Stimulated activated CD8-positive, alpha-beta memory T cell treated with anti-CD3 and anti-CD28 coated beads, Interleukin-7, amount 100 ng/mL, for 1 hour (primary cell): Measurements from ENCODE around the gene GDI1.

Experiments
- DNase-seq, 2 donors: peaks; one replicate each; pipeline ENCODE4 v3.0.0-alpha.2; 2020; ENCODE audit warnings: low read depth in 2 of 2

Gene GDI1

GRCh38 chrX:154436374-154436982 is 476 bp upstream of the GDI1 start:
- no peak for DNase-seq

GRCh38 chrX:154437971-154438893 is 1.3 kb downstream of the GDI1 start:
- DNase-seq: no peak

- DNase-seq: no peak
Observed at GRCh38 chrX:154439841-154440240, 2.9 kb downstream of the GDI1 start.

GRCh38 chrX:154440623-154441357 is 3.8 kb downstream of the GDI1 start:
- no peak for DNase-seq

- no peak for DNase-seq
Observed at GRCh38 chrX:154441564-154441963, 4.6 kb downstream of the GDI1 start.

- DNase-seq: no peak
Observed at GRCh38 chrX:154441984-154442707, 5.2 kb downstream of the GDI1 start.

GRCh38 chrX:154443479-154443910 is 6.5 kb downstream of the GDI1 start:
- no peak for DNase-seq

- peak in 1 of 2 donors; percentile 27 for DNase-seq
Observed at GRCh38 chrX:154443992-154444754, 7.2 kb downstream of the GDI1 start, which contains the start of gene FAM50A. FAM50A (plus strand) TSS chrX:154444141; CDS start chrX:154444236, 95 bp downstream.

- no peak for DNase-seq
Observed at GRCh38 chrX:154444755-154445246, 7.8 kb downstream of the GDI1 start.

GRCh38 chrX:154445776-154446175 is 8.8 kb downstream of the GDI1 start:
- no peak for DNase-seq

GRCh38 chrX:154446430-154446829 is 9.5 kb downstream of the GDI1 start:
- DNase-seq: no peak

- DNase-seq: no peak
Observed at GRCh38 chrX:154448484-154448883, 11.5 kb downstream of the GDI1 start.

GRCh38 chrX:154449618-154450017 is 12.7 kb downstream of the GDI1 start:
- no peak for DNase-seq

- no peak for DNase-seq
Observed at GRCh38 chrX:154450312-154450711, 13.4 kb downstream of the GDI1 start.

- no peak for DNase-seq
Observed at GRCh38 chrX:154452823-154453222, 15.9 kb downstream of the GDI1 start.

- DNase-seq: no peak
Observed at GRCh38 chrX:154457491-154458115, 20.6 kb downstream of the GDI1 start.

- peak; percentile 29 to 46 for DNase-seq
Observed at GRCh38 chrX:154458116-154458953, 21.4 kb downstream of the GDI1 start, which contains the start of gene PLXNA3. PLXNA3 (plus strand) TSS chrX:154458281; CDS start chrX:154460184, 1,903 bp downstream.

- DNase-seq: no peak
Observed at GRCh38 chrX:154458954-154459778, 22.2 kb downstream of the GDI1 start.
